ENCODE results near the gene LIPN.

LIPN gene

GRCh38 chr10:88782222-88782621 lies 22.4 kb downstream of the LIPN start:
- TF ChIP-seq, protein P1, sequence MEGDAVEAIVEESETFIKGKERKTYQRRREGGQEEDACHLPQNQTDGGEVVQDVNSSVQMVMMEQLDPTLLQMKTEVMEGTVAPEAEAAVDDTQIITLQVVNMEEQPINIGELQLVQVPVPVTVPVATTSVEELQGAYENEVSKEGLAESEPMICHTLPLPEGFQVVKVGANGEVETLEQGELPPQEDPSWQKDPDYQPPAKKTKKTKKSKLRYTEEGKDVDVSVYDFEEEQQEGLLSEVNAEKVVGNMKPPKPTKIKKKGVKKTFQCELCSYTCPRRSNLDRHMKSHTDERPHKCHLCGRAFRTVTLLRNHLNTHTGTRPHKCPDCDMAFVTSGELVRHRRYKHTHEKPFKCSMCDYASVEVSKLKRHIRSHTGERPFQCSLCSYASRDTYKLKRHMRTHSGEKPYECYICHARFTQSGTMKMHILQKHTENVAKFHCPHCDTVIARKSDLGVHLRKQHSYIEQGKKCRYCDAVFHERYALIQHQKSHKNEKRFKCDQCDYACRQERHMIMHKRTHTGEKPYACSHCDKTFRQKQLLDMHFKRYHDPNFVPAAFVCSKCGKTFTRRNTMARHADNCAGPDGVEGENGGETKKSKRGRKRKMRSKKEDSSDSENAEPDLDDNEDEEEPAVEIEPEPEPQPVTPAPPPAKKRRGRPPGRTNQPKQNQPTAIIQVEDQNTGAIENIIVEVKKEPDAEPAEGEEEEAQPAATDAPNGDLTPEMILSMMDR (IDR thresholded peaks at IDR 0.05; ENCODE audit: extremely low read depth, missing control alignments) = no peak
- no peak for DNase-seq (ENCODE audit: low spot score)

- TF ChIP-seq, protein P1 (IDR thresholded peaks at IDR 0.05; ENCODE audit: extremely low read depth, missing control alignments) = no peak
- no peak for DNase-seq (ENCODE audit: low spot score)
These were observed 23.9 kb downstream of the LIPN start for GRCh38 chr10:88783724-88784123.

GRCh38 chr10:88786032-88786770 lies 26.4 kb downstream of the LIPN start:
- TF ChIP-seq, protein P1 (IDR thresholded peaks at IDR 0.05; ENCODE audit: extremely low read depth, missing control alignments) = no peak
- no peak for DNase-seq (ENCODE audit: low spot score)

- TF ChIP-seq, protein P1 (IDR thresholded peaks at IDR 0.05; ENCODE audit: extremely low read depth, missing control alignments) = no peak
- DNase-seq (ENCODE audit: low spot score) = no peak
These were observed 27.6 kb downstream of the LIPN start for GRCh38 chr10:88787463-88787862.

- no peak for DNase-seq (ENCODE audit: low spot score)
These were observed 29.1 kb downstream of the LIPN start for GRCh38 chr10:88788924-88789323.

GRCh38 chr10:88791924-88792323 lies 32.1 kb downstream of the LIPN start:
- peak; percentile 27 for DNase-seq (ENCODE audit: low spot score)
- TF ChIP-seq, protein P1 (IDR thresholded peaks at IDR 0.05; ENCODE audit: extremely low read depth, missing control alignments) = no peak

More at GRCh38 chr10:88788924-88789323, 29.1 kb downstream of the LIPN start:
- TF ChIP-seq, protein P1 (IDR thresholded peaks at IDR 0.05; ENCODE audit: extremely low read depth, missing control alignments) = no peak

GRCh38 chr10:88792661-88793060 lies 32.8 kb downstream of the LIPN start:
- TF ChIP-seq, protein P1 (IDR thresholded peaks at IDR 0.05; ENCODE audit: extremely low read depth, missing control alignments) = no peak
- no peak for DNase-seq (ENCODE audit: low spot score)

All from GM20000 (cell line).